HG03342 (cell line): ENCODE measurements around the gene CCDC159.
"Not testable (repeated sequence)": the region's sequence is repeated elsewhere in the genome, so short reads cannot be mapped to it uniquely, and the experiment has no call there.

Experiments used
- ATAC-seq: cut with Tn5 transposase; IDR thresholded peaks from one replicate; pipeline ENCODE4 v1.9.1; 2021; ENCODE audit warnings: mild to moderate bottlenecking, moderate library complexity; ENCODE audit not compliant: unreplicated experiment

The CCDC159 gene

GRCh38 chr19:11337080-11337479 is 9.2 kb upstream of the CCDC159 start:
- no peak for ATAC-seq

- ATAC-seq = no peak
These were observed 8.2 kb upstream of the CCDC159 start for GRCh38 chr19:11338121-11338520.

- no peak for ATAC-seq
These were observed 7.6 kb upstream of the CCDC159 start for GRCh38 chr19:11338569-11339253.

- peak; percentile 69 for ATAC-seq
These were observed 6.8 kb upstream of the CCDC159 start, which contains the start of gene RAB3D for GRCh38 chr19:11339254-11340098. RAB3D (minus strand) TSS chr19:11339657; CDS start chr19:11337399, 2,258 bp downstream.

- not testable (repeated sequence) for ATAC-seq
These were observed 6.2 kb upstream of the CCDC159 start for GRCh38 chr19:11340099-11340467.

- no peak for ATAC-seq
These were observed 3.9 kb upstream of the CCDC159 start for GRCh38 chr19:11342429-11342828.

GRCh38 chr19:11345122-11345803 is 1.1 kb upstream of the CCDC159 start:
- ATAC-seq = no peak

- no peak for ATAC-seq
These were observed 1.3 kb downstream of the CCDC159 start for GRCh38 chr19:11347546-11348039.

GRCh38 chr19:11349171-11349570 is 2.9 kb downstream of the CCDC159 start:
- ATAC-seq = no peak

GRCh38 chr19:11354102-11354501 is 7.8 kb downstream of the CCDC159 start:
- ATAC-seq = not testable (repeated sequence)

GRCh38 chr19:11355160-11356073 is 9.1 kb downstream of the CCDC159 start, which contains the start of gene PLPPR2:
PLPPR2 (plus strand) TSS chr19:11355432; CDS start chr19:11357674, 2,242 bp downstream.
- peak; percentile 66 for ATAC-seq

GRCh38 chr19:11356074-11356397 is 9.7 kb downstream of the CCDC159 start:
- ATAC-seq = no peak

- ATAC-seq = no peak
These were observed 10.6 kb downstream of the CCDC159 start for GRCh38 chr19:11356676-11357550.

GRCh38 chr19:11359421-11359820 is 13.1 kb downstream of the CCDC159 start:
- ATAC-seq = no peak

GRCh38 chr19:11361037-11361770 is 14.9 kb downstream of the CCDC159 start:
- ATAC-seq = no peak

GRCh38 chr19:11361771-11362731 is 15.7 kb downstream of the CCDC159 start:
- no peak for ATAC-seq

GRCh38 chr19:11363881-11364280 is 17.6 kb downstream of the CCDC159 start:
- no peak for ATAC-seq
